GM12873 (cell line): ENCODE data around the gene COL13A1.

Source experiments
- CTCF ChIP-seq: IDR thresholded peaks from 2 replicates; pipeline ENCODE4 v1.5.1; 2012; ENCODE audit warnings: low read depth, mild to moderate bottlenecking, moderate library complexity, low read length, control low read depth; ENCODE audit not compliant: insufficient read depth; ENCODE audit errors: missing control alignments

Gene COL13A1

GRCh38 chr10:69896606-69897231 is 95.0 kb downstream of the COL13A1 start:
- TF ChIP-seq CTCF, result no peak

DNA sequence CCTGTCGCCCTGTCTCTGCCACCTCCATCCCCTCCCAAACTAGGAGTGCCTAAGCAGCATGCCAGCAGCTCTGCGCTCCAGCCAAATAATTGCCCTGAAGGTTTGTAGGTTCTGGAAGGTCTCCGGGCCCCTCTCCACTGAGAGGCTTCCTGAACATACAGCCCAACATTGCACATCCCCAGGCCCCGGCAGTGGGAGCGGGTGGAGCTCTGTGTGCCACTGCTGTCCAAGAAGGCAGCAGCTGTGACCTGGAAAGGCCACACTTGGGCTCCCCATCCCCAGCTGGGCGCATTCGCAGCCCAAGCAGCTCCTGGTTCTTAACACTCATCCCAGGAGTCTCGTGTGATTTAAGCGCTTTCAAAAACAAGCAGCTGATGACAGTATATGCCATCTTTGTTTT is 95.7 kb downstream of the COL13A1 start:
- TF ChIP-seq CTCF, result no peak

DNA sequence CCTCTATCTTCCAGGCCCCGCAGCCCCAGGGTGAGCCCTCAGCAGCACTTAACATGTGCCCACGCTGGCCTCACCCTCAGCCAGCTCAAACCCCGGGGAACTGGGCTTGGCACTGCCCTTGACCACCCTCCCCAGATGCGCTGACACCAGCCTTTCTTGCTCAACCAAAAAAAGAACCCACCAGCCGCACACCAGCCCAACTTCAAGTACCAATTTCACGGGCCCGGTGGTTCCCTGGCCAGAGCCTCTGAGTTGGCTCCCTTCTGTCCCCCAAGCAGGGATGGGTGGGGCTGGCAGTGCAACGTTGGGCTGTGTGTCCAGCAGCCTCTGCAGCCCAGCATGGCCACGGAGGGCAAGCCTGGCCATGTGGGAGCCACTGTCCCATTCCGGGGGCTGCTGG is 96.3 kb downstream of the COL13A1 start:
- TF ChIP-seq CTCF, result no peak

- no peak for TF ChIP-seq CTCF
These were observed 96.8 kb downstream of the COL13A1 start for GRCh38 chr10:69898524-69898923.

GRCh38 chr10:69898941-69899340 is 97.2 kb downstream of the COL13A1 start:
- TF ChIP-seq CTCF, result no peak

GRCh38 chr10:69899727-69900595 is 98.3 kb downstream of the COL13A1 start:
- no peak for TF ChIP-seq CTCF

DNA sequence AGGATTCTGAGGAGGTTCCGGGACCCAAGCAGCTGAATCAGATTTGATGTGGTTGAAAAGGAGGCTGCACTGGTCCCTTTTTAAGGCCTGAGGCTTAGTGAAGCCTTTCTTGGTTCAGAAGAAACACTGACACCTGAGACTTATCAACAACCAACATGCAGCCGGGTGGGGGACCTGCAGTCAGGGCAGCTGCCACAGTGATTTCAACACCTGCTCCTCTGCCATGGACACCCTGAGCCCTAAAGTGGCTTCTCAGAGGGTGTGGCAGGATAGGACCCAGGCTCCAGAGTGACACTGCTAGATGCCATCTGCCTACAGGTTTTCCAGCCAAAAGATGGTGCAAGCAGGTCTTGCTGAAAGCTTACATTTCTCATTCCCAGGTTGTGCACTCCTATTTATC is 99.3 kb downstream of the COL13A1 start:
- no peak for TF ChIP-seq CTCF
